Adrenal gland (tissue), 12 donors: ENCODE results near the gene RUNX1. TPM values are rescaled to one million over a fixed set of nuclear protein-coding genes. Genes with fewer than 3 reads are reported as not detected.

Source experiments
- DNase-seq, 7 donors: peaks; one replicate each; pipeline ENCODE4 v3.0.0-alpha.2; 2019 to 2020
- H3K27ac ChIP-seq, 5 donors: fragments of 200-600 bp; sonication (generic) in 4 of 5; 1 replicate in 3 of 5; 2 replicates in 2 of 5; pipeline versions ENCODE4 v1.5.1 to v1.8.0; 2016 to 2020; ENCODE audit warnings: mild to moderate bottlenecking in 1 of 5
- H3K27me3 ChIP-seq: fragments of 200-600 bp; 2 replicates; pipeline ENCODE4 v1.8.0; 2021
- H3K36me3 ChIP-seq, 2 donors: fragments of 200-600 bp; replicated peaks in 1 of 2; 1 replicate in 1 of 2; 2 replicates in 1 of 2; pipeline versions ENCODE4 v1.5.1 to v1.8.0; 2018 to 2022
- H3K4me1 ChIP-seq, 2 donors: fragments of 200-600 bp; replicated peaks in 1 of 2; 1 replicate in 1 of 2; 2 replicates in 1 of 2; pipeline versions ENCODE4 v1.5.1 to v1.8.0; 2018 to 2021
- H3K4me3 ChIP-seq, 4 donors: fragments of 200-600 bp; sonication (generic) in 3 of 4; one replicate each; pipeline ENCODE4 v1.5.1; 2016 to 2018
- H3K9me3 ChIP-seq, 3 donors: fragments of 200-600 bp; sonication (generic) in 1 of 3; replicated peaks in 1 of 3; 1 replicate in 2 of 3; 2 replicates in 1 of 3; pipeline versions ENCODE4 v1.5.1 to v1.8.0; 2016 to 2021
- POLR2A ChIP-seq, 2 donors: fragments of 450-650 bp; IDR thresholded peaks; one replicate each; pipeline ENCODE4 v1.6.1; 2017; ENCODE audit warnings: antibody characterized with exemption in 2 of 2, mild to moderate bottlenecking in 2 of 2, moderate library complexity in 1 of 2
- WGBS, 4 donors: extraction: QIAGEN DNeasy Blood & Tissue Kit in 2 of 4; methylation state at CpG; one replicate each; pipeline versions ENCODE4 v1.1.5 to v1.1.7; 2013 to 2017; 5-methylcytosine and 5-hydroxymethylcytosine counted together
- intact Hi-C, 2 donors: fragments of 100-400 bp; cut with DNase I; formaldehyde crosslinking; loops; one replicate each; pipeline versions ENCODE4 v1.14.1 to v1.15.0; 2022 to 2023
- polyA plus RNA-seq, 3 donors: library from polyadenylated mRNA; stranded (reverse); fragments of 200-250 nt in 2 of 3; fragments of 350-450 nt in 1 of 3; fragmentation: Illumina TruSeq in 1 of 3; extraction: RNeasy Lipid Tissue Mini Kit (QIAGEN cat#74804) in 1 of 3; gene quantifications; one replicate each; pipeline ENCODE4 v1.2.3, GENCODE V29; 2013 to 2014
- total RNA-seq, 9 donors: library from RNA; depleted of rRNA in 4 of 9; stranded (reverse); fragments of >200 nt in 4 of 9; fragments of 120-200 nt in 1 of 9; fragmentation: NEBNext Ultra II Directional in 1 of 9; extraction: Animal tissue kit (Norgen Biotek cat#: 25700) in 1 of 9; gene quantifications; one replicate each; pipeline versions ENCODE4 v1.1.0 to v1.2.4, GENCODE V29; 2013 to 2023
- TF ChIP-seq, protein P1 (sequence below), 6 experiments: fragments of 450-650 bp in 4 of 6; fragments of 200-600 bp in 2 of 6; sonication (generic) in 1 of 6; IDR thresholded peaks; 1 replicate in 5 of 6; 2 replicates in 1 of 6; pipeline versions ENCODE4 v1.5.1 to v1.8.0; 2016 to 2021; ENCODE audit warnings: antibody characterized with exemption in 6 of 6, mild to moderate bottlenecking in 2 of 6, moderate library complexity in 1 of 6
- donor health status: healthy with polysubstance abuse.
- donor health status: Bipolar disorder and iron deficiency.
- donor health status: DM: yes; HTN: yes; CAD: no.
- donor health status: DM: no; HTN: no; CAD: no.
- donor health status: DM: no; HTN: no; CAD: no.
- donor health status: DM: yes; HTN: yes; CAD: no.

RUNX1 gene
- total and polyA plus RNA-seq, 12 donors, result 0.83 to 27.2 (median 8.2) TPM

- WGBS, 4 donors, result 70 to 87% (median 83%) methylated on average over 1 of the region's 1 CpG
Observed at GRCh38 chr21:34924771-34925419, 124.2 kb downstream of the RUNX1 start.

GRCh38 chr21:34924194-34924593 is 124.9 kb downstream of the RUNX1 start:
- Histone ChIP-seq H3K36me3 (no peaks in the 10 kb centered on the region), H3K27ac (no peak overlapping the region), H3K27me3 (no peaks in the 10 kb centered on the region), H3K9me3 (no peaks in the 10 kb centered on the region), H3K4me1 (no peaks in the 10 kb centered on the region), H3K4me3 (no peak overlapping the region)
- intact Hi-C loops, result no loop called here
- no peak for DNase-seq
- TF ChIP-seq, protein P1, sequence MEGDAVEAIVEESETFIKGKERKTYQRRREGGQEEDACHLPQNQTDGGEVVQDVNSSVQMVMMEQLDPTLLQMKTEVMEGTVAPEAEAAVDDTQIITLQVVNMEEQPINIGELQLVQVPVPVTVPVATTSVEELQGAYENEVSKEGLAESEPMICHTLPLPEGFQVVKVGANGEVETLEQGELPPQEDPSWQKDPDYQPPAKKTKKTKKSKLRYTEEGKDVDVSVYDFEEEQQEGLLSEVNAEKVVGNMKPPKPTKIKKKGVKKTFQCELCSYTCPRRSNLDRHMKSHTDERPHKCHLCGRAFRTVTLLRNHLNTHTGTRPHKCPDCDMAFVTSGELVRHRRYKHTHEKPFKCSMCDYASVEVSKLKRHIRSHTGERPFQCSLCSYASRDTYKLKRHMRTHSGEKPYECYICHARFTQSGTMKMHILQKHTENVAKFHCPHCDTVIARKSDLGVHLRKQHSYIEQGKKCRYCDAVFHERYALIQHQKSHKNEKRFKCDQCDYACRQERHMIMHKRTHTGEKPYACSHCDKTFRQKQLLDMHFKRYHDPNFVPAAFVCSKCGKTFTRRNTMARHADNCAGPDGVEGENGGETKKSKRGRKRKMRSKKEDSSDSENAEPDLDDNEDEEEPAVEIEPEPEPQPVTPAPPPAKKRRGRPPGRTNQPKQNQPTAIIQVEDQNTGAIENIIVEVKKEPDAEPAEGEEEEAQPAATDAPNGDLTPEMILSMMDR (IDR thresholded peaks at IDR 0.05), result no peak
- TF ChIP-seq POLR2A (IDR thresholded peaks at IDR 0.05), result no peak
- WGBS, 4 donors, result 72 to 87% (median 80%) methylated on average over 3 of the region's 3 CpGs

More at GRCh38 chr21:34924771-34925419, 124.2 kb downstream of the RUNX1 start:
- intact Hi-C loops, result no loop called here
- H3K4me1 ChIP-seq, result no peaks in the 10 kb centered on the region
- no peak for DNase-seq
- TF ChIP-seq, protein P1 (IDR thresholded peaks at IDR 0.05), result no peak
- no peak for TF ChIP-seq POLR2A (IDR thresholded peaks at IDR 0.05)
- no peak overlapping the region for H3K27ac ChIP-seq
- no peak overlapping the region for H3K4me3 ChIP-seq
- no peaks in the 10 kb centered on the region for H3K27me3 ChIP-seq
- H3K36me3 ChIP-seq, result no peaks in the 10 kb centered on the region
- H3K9me3 ChIP-seq, result no peaks in the 10 kb centered on the region

DNA sequence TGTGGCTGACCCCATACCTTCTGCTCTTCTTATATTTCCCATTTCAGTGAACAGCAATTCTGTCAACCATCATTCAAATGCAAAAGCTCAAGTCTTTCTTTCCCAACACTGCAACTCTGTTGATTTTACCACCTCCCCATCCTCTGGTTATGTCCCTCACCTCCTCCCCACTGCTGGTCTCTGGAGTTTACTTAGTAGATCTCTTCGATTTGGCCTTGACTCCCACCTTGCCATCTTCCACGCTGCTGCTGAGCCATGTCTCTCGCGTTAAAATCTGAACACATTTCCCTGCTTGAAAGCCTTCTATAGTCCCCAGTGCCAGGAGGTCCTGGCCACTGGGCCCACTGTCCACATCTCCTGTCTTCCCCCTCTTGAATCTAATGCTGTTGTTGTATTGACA is 125.5 kb downstream of the RUNX1 start:
- no peak overlapping the region for H3K4me3 ChIP-seq
- H3K9me3 ChIP-seq, result no peaks in the 10 kb centered on the region
- intact Hi-C loops, result no loop called here
- DNase-seq, result no peak
- WGBS, 4 donors, result 83 to 88% (median 84%) methylated on average over 4 of the region's 4 CpGs
- H3K27ac ChIP-seq, result no peak overlapping the region
- no peaks in the 10 kb centered on the region for H3K27me3 ChIP-seq
- no peaks in the 10 kb centered on the region for H3K4me1 ChIP-seq
- no peaks in the 10 kb centered on the region for H3K36me3 ChIP-seq
- TF ChIP-seq, protein P1 (IDR thresholded peaks at IDR 0.05), result no peak
- TF ChIP-seq POLR2A (IDR thresholded peaks at IDR 0.05), result no peak

DNA sequence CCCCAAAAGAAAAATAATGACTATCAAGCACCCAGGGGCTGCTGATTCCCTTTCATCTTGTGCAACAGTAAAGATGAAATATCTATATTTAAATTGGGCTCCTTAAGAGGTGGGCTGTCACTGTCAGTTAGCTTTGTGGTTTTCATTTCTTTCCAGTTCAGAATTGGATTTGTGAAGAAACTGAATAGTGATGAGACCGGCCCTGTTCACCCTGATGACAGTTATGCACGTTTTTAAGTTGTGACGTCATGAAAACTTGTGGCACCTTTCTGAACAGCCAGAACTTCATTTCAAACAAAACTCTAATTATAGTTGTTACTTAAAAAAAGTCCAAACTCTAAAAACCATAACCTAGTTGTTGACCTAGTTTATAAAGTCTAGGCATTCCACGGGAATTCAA is 125.9 kb downstream of the RUNX1 start:
- Histone ChIP-seq H3K4me3 (no peak overlapping the region), H3K27me3 (no peaks in the 10 kb centered on the region), H3K9me3 (no peaks in the 10 kb centered on the region), H3K4me1 (no peaks in the 10 kb centered on the region), H3K27ac (no peak overlapping the region), H3K36me3 (no peaks in the 10 kb centered on the region)
- 62 to 77% (median 65%) methylated on average over 4 of the region's 4 CpGs for WGBS, 4 donors
- TF ChIP-seq, protein P1 (IDR thresholded peaks at IDR 0.05), result no peak
- TF ChIP-seq POLR2A (IDR thresholded peaks at IDR 0.05), result no peak
- no peak for DNase-seq
- intact Hi-C loops, result no loop called here
